Fibroblast of skin of back (primary cell): ENCODE results near the gene NBL1.
A peak's percentile ranks its signal among the peaks of the same experiment; 100 is the strongest.

Experiments used
- DNase-seq: peaks from one replicate; pipeline ENCODE4 v3.0.0-alpha.2; 2013

The NBL1 gene

DNA sequence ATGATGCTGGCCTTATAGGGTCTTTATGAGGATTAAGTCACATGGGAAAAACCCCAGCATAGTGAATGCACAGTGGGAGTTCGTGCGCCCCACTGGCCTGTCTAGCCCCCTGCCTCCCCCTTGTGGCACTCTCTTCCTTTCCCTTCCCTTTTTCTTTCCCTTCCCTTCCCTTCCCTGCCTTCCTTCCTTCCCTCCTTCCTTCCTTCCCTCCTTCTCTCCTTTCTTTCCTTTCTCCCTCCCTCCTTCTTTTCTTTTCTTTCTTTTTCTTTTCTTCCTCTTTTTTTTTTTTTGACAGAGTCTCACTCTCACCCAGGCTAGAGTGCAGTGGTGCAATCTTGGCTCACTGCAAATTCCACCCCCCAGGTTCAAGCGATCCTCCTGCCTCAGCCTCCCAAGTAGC lies 59.2 kb downstream of the NBL1 start:
- no peak for DNase-seq

DNA sequence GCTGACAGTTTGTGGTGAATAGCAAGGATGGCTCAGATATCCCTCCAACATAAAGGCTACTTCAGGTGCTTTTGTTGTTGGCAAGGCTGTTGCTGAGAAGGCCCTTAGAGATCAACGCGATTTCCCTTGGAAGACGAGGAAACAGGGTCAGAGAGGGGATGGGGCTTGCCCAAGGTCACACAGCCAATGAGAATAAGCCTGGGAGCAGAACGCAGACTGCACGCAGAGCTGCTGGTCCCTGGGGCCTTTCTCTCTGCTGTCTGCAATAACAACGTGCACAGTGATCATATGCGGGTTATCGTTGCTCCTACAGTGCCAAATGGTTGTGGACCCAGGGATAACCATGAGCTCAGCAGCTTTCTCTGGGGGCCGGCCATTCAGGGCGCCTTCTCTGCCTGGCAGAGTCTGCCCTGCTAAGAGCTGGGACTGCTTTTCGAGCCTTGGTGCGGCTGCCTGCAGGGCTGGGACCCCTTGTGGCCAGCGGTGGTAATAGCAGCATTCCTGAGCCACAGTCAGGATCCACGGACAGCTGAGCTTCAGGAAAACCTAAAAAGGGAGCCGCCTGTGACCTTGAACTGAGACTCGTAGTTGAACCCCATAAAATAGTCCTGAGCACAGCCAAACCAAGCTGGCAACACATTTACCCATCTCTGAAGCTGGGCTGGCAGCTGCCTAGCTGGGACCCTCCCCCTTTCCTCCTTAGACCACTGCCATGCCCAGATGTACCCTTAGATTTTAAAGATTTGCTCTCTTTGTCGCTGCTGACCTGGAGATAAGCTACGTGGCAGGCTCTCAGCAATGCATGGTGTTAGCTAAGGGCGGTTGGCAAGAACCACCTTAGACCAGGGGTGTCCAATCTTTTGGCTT lies 60.4 kb downstream of the NBL1 start:
- peak; percentile 61 for DNase-seq

DNA sequence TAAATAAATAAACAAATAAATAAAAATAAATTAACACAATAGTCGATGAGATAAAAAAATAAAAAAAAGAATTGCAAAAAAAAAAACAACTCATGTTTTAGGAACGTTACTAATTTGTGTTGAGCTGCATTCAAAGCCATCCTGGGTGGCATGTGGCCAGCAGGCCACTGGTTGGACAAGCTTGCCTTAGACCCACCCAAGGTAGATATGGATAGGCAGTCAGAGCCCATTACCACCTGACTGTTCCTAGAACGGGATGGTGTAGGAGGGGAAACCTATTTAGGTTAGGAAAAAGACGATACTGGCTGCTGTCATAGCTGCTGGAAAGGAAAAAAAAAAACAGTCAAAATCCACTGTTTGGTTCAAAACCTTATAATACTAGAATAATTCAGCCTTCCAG lies 61.4 kb downstream of the NBL1 start:
- no peak for DNase-seq

DNA sequence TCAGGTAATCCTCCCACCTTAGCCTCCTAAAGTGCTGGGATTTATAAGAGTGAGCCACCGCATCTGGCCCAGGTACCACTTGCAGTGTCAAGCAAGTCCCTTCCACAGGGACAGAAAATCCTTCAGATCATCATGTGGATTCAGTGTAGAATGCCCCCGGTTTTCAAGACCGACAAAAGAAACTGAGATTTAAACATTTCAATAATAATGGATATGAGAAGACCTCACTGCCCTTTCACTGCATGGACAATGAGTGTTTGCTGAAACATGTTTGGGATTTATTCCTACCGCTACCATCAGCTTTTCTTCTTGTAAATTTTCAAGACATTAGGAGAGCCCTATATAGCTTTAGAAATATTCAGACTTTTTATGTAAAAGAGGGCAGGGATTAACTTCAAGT lies 62.0 kb downstream of the NBL1 start:
- no peak for DNase-seq
